ENCODE measurements around the gene MT1B.

- no peak for TF ChIP-seq CTCF (IDR thresholded peaks at IDR 0.05 in 2 of 3, conservative IDR thresholded peaks at IDR 0.05 in 1 of 3; ENCODE audit: borderline replicate concordance in 1 of 3, insufficient read depth in 1 of 3, low read depth in 2 of 3, low read length in 2 of 3)
- no peak for TF ChIP-seq EZH2 (IDR thresholded peaks at IDR 0.05)
- no peak for TF ChIP-seq POLR2AphosphoS5 (IDR thresholded peaks at IDR 0.05; ENCODE audit: low read depth, low read length)
- TF ChIP-seq SP1 (IDR thresholded peaks at IDR 0.05; ENCODE audit: low read depth) = no peak
- no peak for TF ChIP-seq POLR2A (IDR thresholded peaks at IDR 0.05; ENCODE audit: borderline replicate concordance, extremely low read depth, insufficient read depth, insufficient read length)
- no peak for TF ChIP-seq SIN3A (IDR thresholded peaks at IDR 0.05; ENCODE audit: low read depth)
- TF ChIP-seq EZH2phosphoT487 (IDR thresholded peaks at IDR 0.05; ENCODE audit: borderline replicate concordance) = no peak
- no peak for TF ChIP-seq JUND (IDR thresholded peaks at IDR 0.05)
- no peak for TF ChIP-seq SRF (IDR thresholded peaks at IDR 0.05; ENCODE audit: low read depth)
- no peak for TF ChIP-seq MAX (IDR thresholded peaks at IDR 0.05)
- no peak for TF ChIP-seq CBX3 (IDR thresholded peaks at IDR 0.05; ENCODE audit: low read depth)
Measured at GRCh38 chr16:56629531-56629930, 22.2 kb upstream of the MT1B start.
